AG09319 (cell line): ENCODE results near the gene BANF2.

Experiments
- DNase-seq: peaks from one replicate; pipeline ENCODE4 v3.0.0-alpha.2; 2010; ENCODE audit warnings: low read depth; ENCODE audit errors: extremely low read depth
- CTCF ChIP-seq: IDR thresholded peaks from 2 replicates; pipeline ENCODE4 v1.5.1; 2011; ENCODE audit warnings: low read depth, mild to moderate bottlenecking, inconsistent platforms, low read length, moderate library complexity

The BANF2 gene

GRCh38 chr20:17757496-17757895 lies 57.7 kb downstream of the BANF2 start:
- no peak for DNase-seq
- TF ChIP-seq CTCF = no peak

GRCh38 chr20:17758010-17758409 lies 58.2 kb downstream of the BANF2 start:
- TF ChIP-seq CTCF = no peak
- DNase-seq = no peak

GRCh38 chr20:17758512-17758911 lies 58.7 kb downstream of the BANF2 start:
- no peak for TF ChIP-seq CTCF
- no peak for DNase-seq

DNA sequence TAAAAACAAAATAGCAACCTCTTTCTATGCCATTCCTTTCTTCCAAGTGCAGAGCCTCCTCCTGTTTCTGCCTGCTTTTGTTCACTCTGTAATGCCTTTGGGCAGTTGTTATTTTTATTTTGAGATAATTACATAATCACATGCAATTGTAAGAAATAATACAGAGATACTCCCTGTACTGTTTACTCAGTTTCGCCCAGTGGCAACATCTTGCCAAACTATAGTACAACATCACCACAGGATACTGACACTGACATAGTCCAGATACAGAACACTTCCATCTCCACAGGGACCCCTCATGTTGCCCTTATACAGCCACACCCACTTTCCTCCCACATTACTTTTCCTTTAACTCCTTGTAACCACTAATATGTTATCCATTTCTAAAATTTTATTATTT lies 59.7 kb downstream of the BANF2 start:
- no peak for DNase-seq
- TF ChIP-seq CTCF = no peak

DNA sequence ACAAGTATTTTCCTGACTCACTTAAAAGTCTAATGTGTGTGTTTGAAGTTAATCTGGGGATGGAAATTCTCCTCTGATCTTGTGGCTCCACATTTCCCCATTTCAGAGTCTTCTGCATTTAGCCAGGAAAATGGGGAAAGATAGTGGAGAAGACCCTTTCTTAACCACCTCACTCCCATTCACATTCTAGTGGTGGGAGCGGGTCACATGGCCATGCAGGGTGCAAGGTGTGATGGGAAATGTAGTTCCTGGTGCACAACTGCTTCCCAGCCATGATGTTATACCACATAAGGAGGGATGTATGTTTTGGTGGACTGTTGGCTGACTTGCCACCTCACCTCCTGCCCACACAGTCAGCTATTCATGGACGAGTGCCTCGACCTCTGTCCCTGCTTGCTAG lies 61.8 kb downstream of the BANF2 start:
- DNase-seq = no peak
- no peak for TF ChIP-seq CTCF

DNA sequence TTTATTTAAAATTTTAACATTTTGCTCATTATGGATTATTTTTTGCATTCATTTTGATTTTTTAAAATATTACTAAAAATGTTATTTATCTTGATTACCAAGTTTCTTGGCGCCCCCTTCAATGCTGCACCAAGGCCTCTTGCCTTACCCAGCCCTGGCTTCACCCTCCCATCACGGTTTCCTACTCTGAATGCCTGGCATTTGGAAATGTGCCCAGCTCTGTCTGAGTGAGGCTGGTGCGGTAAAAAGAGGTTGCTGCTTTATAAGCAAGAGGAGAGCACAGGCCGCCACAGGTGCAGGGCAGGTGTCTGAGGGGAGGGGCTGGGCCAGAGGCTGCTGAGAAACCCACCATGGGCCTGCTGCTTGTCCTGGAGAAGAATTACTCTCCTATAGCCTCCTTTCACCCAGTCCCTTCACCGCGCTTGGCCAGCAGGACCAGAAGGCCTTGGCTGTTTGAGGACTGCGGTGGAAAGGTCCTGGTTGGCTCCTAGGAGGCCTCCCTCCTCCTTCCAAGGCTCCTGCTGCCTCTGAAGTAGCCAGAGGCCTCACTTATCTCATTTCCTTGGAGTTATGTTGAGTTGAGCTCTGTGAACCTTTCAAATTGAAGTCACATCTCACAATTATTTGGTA lies 62.6 kb downstream of the BANF2 start:
- DNase-seq = no peak
- no peak for TF ChIP-seq CTCF

DNA sequence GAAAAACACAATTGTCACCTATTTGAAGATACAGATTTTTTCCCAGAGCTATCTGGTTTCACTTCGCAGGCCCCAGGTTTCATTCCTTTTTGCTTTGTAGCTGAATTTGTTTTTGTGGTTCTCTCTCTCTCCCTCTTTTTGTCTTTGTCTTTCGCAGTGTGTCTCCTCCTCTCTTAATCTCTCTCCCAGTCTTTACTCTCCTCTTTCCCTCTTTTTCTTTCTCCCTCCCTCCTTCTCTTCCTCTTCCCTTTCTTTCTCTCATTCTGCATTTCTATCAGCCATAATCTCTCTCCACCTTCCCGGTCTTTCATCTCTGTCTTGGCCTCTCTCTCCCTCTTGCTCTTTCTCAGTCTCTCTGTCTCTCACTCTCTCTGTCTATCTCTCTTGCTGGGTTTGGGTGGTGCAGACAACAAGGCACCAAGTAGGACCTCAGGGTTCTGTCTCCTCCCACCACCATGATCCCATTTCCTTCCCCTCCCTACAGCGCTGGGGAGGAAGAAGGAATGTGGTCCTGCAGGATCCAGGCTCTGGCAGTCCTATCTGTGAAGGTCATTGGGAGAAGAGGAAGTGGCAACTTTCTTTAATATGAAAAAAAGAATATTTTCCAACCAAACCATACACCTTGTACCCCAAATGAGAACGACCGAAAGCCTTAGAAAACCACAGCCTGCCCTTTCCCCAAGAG lies 63.2 kb downstream of the BANF2 start:
- TF ChIP-seq CTCF = no peak
- DNase-seq = no peak
